ENCODE results near the gene STK32C.
"Not testable (repeated sequence)": the region's sequence is repeated elsewhere in the genome, so short reads cannot be mapped to it uniquely, and the experiment has no call there.

Gene STK32C

DNA sequence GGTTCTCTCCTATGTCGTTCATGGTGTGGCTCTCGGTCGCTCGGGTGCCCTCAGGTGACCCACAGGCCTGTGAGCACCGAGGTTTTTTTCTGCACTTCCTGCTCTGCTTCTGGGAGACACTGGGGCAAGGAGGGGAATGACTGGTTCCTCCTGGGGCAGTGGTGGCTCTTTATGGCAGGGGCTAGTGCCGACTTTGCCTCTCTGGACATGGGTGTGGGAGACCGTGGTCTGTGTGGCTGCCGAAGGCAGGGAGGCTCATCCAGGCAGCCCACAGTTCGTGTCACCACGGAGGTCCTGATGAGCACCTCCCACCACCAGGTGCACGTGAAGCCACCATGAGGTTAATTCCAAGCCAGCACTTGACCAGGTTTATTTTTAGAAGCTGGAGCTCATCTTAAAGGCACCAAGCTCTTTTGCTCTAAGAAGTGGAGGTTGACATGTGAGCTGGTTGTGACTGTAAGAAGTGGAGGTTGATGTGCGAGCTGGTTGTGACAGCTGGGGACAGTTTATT lies 145.7 kb downstream of the STK32C start:
- TF ChIP-seq, protein P1, sequence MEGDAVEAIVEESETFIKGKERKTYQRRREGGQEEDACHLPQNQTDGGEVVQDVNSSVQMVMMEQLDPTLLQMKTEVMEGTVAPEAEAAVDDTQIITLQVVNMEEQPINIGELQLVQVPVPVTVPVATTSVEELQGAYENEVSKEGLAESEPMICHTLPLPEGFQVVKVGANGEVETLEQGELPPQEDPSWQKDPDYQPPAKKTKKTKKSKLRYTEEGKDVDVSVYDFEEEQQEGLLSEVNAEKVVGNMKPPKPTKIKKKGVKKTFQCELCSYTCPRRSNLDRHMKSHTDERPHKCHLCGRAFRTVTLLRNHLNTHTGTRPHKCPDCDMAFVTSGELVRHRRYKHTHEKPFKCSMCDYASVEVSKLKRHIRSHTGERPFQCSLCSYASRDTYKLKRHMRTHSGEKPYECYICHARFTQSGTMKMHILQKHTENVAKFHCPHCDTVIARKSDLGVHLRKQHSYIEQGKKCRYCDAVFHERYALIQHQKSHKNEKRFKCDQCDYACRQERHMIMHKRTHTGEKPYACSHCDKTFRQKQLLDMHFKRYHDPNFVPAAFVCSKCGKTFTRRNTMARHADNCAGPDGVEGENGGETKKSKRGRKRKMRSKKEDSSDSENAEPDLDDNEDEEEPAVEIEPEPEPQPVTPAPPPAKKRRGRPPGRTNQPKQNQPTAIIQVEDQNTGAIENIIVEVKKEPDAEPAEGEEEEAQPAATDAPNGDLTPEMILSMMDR (IDR thresholded peaks at IDR 0.05; ENCODE audit: extremely low read depth, insufficient read depth, missing control alignments), result no peak
- no peak for DNase-seq (ENCODE audit: low spot score)
- in situ Hi-C loops (cut with MboI; ENCODE audit: low pct_unique_long_range_greater_than_20kb, low sequenced_read_pairs, unreplicated experiment), result no loop called here

DNA sequence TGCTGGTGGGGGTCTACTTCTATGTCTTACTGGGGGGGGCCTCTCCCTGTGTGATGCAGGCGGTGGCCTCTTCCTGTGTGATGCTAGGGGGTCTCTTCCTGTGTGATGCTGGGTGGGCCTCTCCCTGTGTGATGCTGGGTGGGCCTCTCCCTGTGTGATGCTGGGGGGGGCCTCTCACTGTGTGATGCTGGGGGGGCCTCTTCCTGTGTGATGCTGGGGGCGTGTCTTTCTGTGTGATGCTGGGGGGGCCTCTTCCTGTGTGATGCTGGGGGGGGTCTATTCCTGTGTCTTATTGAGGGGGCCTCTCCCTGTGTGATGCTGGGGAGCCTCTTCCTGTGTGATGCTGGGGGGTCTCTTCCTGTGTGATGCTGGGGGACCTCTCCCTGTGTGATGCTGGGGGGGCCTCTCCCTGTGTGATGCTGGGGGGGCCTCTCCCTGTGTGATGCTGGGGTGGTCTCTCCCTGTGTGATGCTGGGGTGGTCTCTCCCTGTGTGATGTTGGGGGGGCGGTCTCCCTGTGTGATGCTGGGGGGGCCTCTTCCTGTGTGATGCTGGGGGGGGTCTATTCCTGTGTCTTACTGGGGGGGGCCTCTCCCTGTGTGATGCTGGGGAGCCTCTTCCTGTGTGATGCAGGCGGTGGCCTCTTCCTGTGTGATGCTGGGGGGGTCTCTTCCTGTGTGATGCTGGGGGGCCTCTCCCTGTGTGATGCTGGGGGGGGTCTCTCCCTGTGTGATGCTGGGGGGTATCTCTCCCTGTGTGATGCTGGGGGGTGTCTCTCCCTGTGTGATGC lies 146.7 kb downstream of the STK32C start:
- in situ Hi-C loops (cut with MboI; ENCODE audit: low pct_unique_long_range_greater_than_20kb, low sequenced_read_pairs, unreplicated experiment); DNase-seq (ENCODE audit: low spot score): not testable (repeated sequence)

DNA sequence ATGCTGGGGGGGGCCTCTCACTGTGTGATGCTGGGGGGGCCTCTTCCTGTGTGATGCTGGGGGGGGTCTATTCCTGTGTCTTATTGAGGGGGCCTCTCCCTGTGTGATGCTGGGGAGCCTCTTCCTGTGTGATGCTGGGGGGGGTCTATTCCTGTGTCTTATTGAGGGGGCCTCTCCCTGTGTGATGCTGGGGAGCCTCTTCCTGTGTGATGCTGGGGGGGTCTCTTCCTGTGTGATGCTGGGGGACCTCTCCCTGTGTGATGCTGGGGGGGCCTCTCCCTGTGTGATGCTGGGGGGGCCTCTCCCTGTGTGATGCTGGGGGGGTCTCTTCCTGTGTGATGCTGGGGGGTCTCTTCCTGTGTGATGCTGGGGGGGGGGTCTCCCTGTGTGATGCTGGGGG lies 147.5 kb downstream of the STK32C start:
- DNase-seq (ENCODE audit: low spot score); in situ Hi-C loops (cut with MboI; ENCODE audit: low pct_unique_long_range_greater_than_20kb, low sequenced_read_pairs, unreplicated experiment): not testable (repeated sequence)

DNA sequence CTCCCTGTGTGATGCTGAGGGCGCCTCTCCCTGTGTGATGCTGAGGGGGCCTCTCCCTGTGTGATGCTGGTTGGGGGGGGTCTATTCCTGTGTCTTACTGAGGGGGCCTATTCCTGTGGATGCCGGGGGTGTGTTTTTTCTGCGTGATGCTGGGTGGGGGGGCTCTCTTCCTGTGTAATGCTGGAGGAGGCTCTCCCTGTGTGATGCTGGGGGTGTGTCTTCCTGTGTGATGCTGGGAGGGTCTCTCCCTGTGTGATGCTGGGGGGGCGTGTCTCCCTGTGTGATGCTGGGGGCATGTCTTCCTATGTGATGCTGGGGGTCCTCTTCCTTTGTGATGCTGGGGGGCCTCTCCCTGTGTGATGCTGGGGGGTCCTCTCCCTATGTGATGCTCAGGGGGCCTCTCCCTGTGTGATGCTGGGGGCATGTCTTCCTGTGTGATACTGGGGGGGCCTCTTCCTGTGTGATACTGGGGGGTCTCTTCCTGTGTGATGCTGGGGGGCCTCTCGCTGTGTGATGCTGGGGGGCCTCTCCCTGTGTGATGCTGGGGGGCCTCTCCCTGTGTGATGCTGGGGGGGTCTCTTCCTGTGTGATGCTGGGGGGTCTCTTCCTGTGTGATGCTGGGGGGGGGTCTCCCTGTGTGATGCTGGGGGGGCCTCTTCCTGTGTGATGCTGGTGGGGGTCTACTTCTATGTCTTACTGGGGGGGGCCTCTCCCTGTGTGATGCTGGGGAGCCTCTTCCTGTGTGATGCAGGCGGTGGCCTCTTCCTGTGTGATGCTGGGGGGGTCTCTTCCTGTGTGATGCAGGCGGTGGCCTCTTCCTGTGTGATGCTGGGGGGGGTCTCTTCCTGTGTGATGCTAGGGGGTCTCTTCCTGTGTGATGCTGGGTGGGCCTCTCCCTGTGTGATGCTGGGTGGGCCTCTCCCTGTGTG lies 148.2 kb downstream of the STK32C start:
- in situ Hi-C loops (cut with MboI; ENCODE audit: low pct_unique_long_range_greater_than_20kb, low sequenced_read_pairs, unreplicated experiment), result not testable (repeated sequence)

DNA sequence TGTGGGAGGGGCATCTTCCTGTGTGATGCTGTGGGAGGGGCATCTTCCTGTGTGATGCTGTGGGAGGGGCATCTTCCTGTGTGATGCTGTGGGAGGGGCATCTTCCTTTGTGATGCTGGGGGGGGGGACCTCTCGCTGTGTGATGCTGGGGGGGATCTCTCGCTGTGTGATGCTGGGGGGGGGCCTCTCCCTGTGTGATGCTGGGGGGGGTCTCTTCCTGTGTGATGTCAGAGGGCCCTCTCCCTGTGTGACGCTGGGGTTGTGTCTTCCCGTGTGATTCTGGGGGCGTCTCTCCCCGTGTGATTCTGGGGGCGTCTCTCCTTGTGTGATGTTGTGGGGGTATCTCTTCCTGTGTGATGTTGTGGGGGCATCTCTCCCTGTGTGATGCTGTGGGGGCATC lies 148.9 kb downstream of the STK32C start:
- DNase-seq (ENCODE audit: low spot score), result no peak
- TF ChIP-seq, protein P1 (IDR thresholded peaks at IDR 0.05; ENCODE audit: extremely low read depth, insufficient read depth, missing control alignments), result no peak
- in situ Hi-C loops (cut with MboI; ENCODE audit: low pct_unique_long_range_greater_than_20kb, low sequenced_read_pairs, unreplicated experiment), result no loop called here

More for the DNA sequence above, 148.2 kb downstream of the STK32C start:
- not testable (repeated sequence) for DNase-seq (ENCODE audit: low spot score)

DNA sequence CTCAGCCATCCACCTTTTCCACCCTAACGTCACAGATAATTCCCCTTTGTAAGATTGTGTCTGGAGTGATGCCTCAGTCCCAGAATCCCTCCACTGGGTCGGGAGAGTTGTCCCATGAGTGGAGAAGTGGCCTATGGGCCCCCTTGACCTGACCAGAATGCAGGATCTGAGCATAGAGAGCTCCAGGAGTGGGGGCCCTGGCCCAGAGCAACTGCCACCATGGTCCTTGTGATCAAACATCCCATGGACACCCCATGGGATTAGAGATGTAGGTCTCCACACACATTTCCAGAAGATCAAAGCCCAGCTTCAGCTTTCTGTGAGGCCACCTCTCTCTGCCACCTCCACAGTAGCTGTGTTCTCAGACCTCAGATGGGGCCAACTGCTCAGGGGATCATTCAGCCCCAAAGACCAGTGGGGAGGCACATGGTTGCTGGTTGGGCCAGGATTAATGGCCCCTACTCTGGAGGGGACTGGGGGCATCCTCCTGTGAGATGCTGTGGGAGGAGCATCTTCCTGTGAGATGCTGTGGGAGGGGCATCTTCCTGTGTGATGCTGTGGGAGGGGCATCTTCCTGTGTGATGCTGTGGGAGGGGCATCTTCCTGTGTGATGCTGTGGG lies 149.5 kb downstream of the STK32C start:
- TF ChIP-seq, protein P1 (IDR thresholded peaks at IDR 0.05; ENCODE audit: extremely low read depth, insufficient read depth, missing control alignments), result no peak
- no peak for DNase-seq (ENCODE audit: low spot score)
- in situ Hi-C loops (cut with MboI; ENCODE audit: low pct_unique_long_range_greater_than_20kb, low sequenced_read_pairs, unreplicated experiment), result no loop called here

All from GM13977 (cell line).